HG03442 (cell line): Measurements from ENCODE around the gene DNA2.
"Not testable (repeated sequence)": the region's sequence is repeated elsewhere in the genome, so short reads cannot be mapped to it uniquely, and the experiment has no call there.

Source experiments
- ATAC-seq: cut with Tn5 transposase; IDR thresholded peaks from one replicate; pipeline ENCODE4 v1.9.1; 2021; ENCODE audit warnings: mild to moderate bottlenecking, moderate library complexity; ENCODE audit not compliant: unreplicated experiment

DNA2 gene

GRCh38 chr10:68461032-68461431 is 10.7 kb downstream of the DNA2 start:
- no peak for ATAC-seq

GRCh38 chr10:68449698-68450097 is 22.1 kb downstream of the DNA2 start:
- ATAC-seq, result not testable (repeated sequence)

- ATAC-seq, result no peak
Observed at GRCh38 chr10:68446179-68446578, 25.6 kb downstream of the DNA2 start.

- ATAC-seq, result no peak
Observed at GRCh38 chr10:68442971-68443370, 28.8 kb downstream of the DNA2 start.

GRCh38 chr10:68440898-68441297 is 30.9 kb downstream of the DNA2 start:
- no peak for ATAC-seq

GRCh38 chr10:68435803-68436202 is 36.0 kb downstream of the DNA2 start:
- no peak for ATAC-seq

GRCh38 chr10:68434657-68435056 is 37.1 kb downstream of the DNA2 start:
- ATAC-seq, result no peak

- ATAC-seq, result no peak
Observed at GRCh38 chr10:68428396-68429104, 43.2 kb downstream of the DNA2 start.

GRCh38 chr10:68424454-68425014 is 47.2 kb downstream of the DNA2 start:
- ATAC-seq, result no peak

GRCh38 chr10:68423522-68423921 is 48.3 kb downstream of the DNA2 start:
- no peak for ATAC-seq

- ATAC-seq, result no peak
Observed at GRCh38 chr10:68419376-68419775, 52.4 kb downstream of the DNA2 start.

- ATAC-seq, result no peak
Observed at GRCh38 chr10:68408898-68409518, 62.8 kb downstream of the DNA2 start.

- ATAC-seq, result peak; percentile 93
Observed at GRCh38 chr10:68406815-68407548, 64.8 kb downstream of the DNA2 start, which contains the start of gene RUFY2. TSS of gene RUFY2 (minus strand) at chr10:68407277. CDS start at chr10:68407189, 88 bp downstream.

- ATAC-seq, result peak; percentile 31
Observed at GRCh38 chr10:68406111-68406814, 65.5 kb downstream of the DNA2 start.

GRCh38 chr10:68403701-68404100 is 68.1 kb downstream of the DNA2 start:
- no peak for ATAC-seq

- ATAC-seq, result no peak
Observed at GRCh38 chr10:68402276-68402675, 69.5 kb downstream of the DNA2 start.

- no peak for ATAC-seq
Observed at GRCh38 chr10:68397005-68397404, 74.8 kb downstream of the DNA2 start.

GRCh38 chr10:68385740-68386139 is 86.0 kb downstream of the DNA2 start:
- ATAC-seq, result no peak

GRCh38 chr10:68371604-68372003 is 100.2 kb downstream of the DNA2 start:
- no peak for ATAC-seq

- no peak for ATAC-seq
Observed at GRCh38 chr10:68367121-68367520, 104.7 kb downstream of the DNA2 start.

- ATAC-seq, result no peak
Observed at GRCh38 chr10:68366600-68366999, 105.2 kb downstream of the DNA2 start.
